HepG2 (cell line): Measurements from ENCODE around the gene STRC. TPM values are rescaled to one million over a fixed set of nuclear protein-coding genes. Genes with fewer than 3 reads are reported as not detected.
"Not testable (repeated sequence)": the region's sequence is repeated elsewhere in the genome, so short reads cannot be mapped to it uniquely, and the experiment has no call there.

ENCODE experiments used
- ATAC-seq: fragments of 200-7000 bp; cut with Tn5 transposase; 3 replicates; pipeline ENCODE4 v1.9.1; 2020; ENCODE audit warnings: mild to moderate bottlenecking, moderate library complexity
- BruUV-seq: library from RNA; stranded (reverse); fragments of 400-500 nt; replicated peaks from 2 replicates; lab custom pipeline; 2021; lab: Mats Ljungman, UMichigan
- CTCF ChIA-PET: fragments of 300-600 bp; formaldehyde crosslinking; extraction: SDS; loops from one replicate; lab custom pipeline; 2021; ENCODE audit warnings: low total read pairs, inconsistent platforms, low intra/inter-chr PET ratio; lab: Yijun Ruan, JAX
- POLR2A ChIA-PET: fragments of 350-600 bp; sonication (Branson Sonifier 250); formaldehyde crosslinking; loops from one replicate; lab custom pipeline; 2020; ENCODE audit warnings: antibody characterized with exemption, inconsistent platforms; lab: Yijun Ruan, JAX
- DNase-seq: peaks from one replicate; pipeline ENCODE4 v3.0.0-alpha.2; 2015; ENCODE audit warnings: low spot score
- FAIRE-seq: peaks from 3 replicates; lab custom pipeline; 2011; peaks lifted over from hg19 to GRCh38; lab: Jason Lieb, UNC
- H2AFZ ChIP-seq: one replicate; pipeline ENCODE4 v1.6.1; 2011; ENCODE audit warnings: low read length, inconsistent platforms
- H3K27ac ChIP-seq: fragments of 300-600 bp; 3 replicates; pipeline ENCODE4 v1.8.0; 2011; ENCODE audit warnings: mixed run types, mild to moderate bottlenecking, mixed read lengths, low read length, inconsistent platforms; ENCODE audit not compliant: insufficient read depth; ENCODE audit errors: extremely low read length
- H3K27me3 ChIP-seq, 2 experiments: fragments of 200-600 bp in 1 of 2; 2 replicates in 1 of 2; 3 replicates in 1 of 2; pipeline versions ENCODE4 v1.6.0 to v1.8.0; 2011; ENCODE audit warnings: low read length in 2 of 2, mild to moderate bottlenecking in 2 of 2, moderate library complexity in 2 of 2, inconsistent platforms in 1 of 2; ENCODE audit not compliant: insufficient read depth in 2 of 2, control insufficient read depth in 1 of 2
- H3K36me3 ChIP-seq, 2 experiments: fragments of 200-600 bp in 1 of 2; replicated peaks in 1 of 2; 2 replicates in 1 of 2; 3 replicates in 1 of 2; pipeline versions ENCODE4 v1.5.1 to v1.8.0; 2011; ENCODE audit warnings: low read length in 2 of 2, inconsistent platforms in 1 of 2; ENCODE audit not compliant: insufficient read depth in 2 of 2, control insufficient read depth in 1 of 2
- H3K4me1 ChIP-seq: 2 replicates; pipeline ENCODE4 v1.5.1; 2012; ENCODE audit warnings: low read length, inconsistent platforms; ENCODE audit not compliant: insufficient read depth
- H3K4me2 ChIP-seq: 2 replicates; pipeline ENCODE4 v1.6.0; 2011; ENCODE audit warnings: low read depth, low read length, inconsistent platforms
- H3K4me3 ChIP-seq, 3 experiments: fragments of 200-600 bp in 1 of 3; sonication (generic), shearing (Covaris generic) in 1 of 3; replicated peaks in 1 of 3; 2 replicates each; pipeline ENCODE4 v1.5.1; 2011 to 2016; ENCODE audit warnings: low read length in 3 of 3, inconsistent platforms in 2 of 3, low read depth in 2 of 3, mild to moderate bottlenecking in 2 of 3, control low read depth in 1 of 3, mixed read lengths in 1 of 3; ENCODE audit not compliant: insufficient read depth in 1 of 3
- H3K79me2 ChIP-seq: one replicate; pipeline ENCODE4 v1.6.1; 2011; ENCODE audit warnings: low read length, inconsistent platforms; ENCODE audit not compliant: insufficient read depth
- H3K9ac ChIP-seq: 2 replicates; pipeline ENCODE4 v1.6.0; 2011; ENCODE audit warnings: mild to moderate bottlenecking, low read depth, low read length, inconsistent platforms; ENCODE audit not compliant: insufficient read depth
- H3K9me3 ChIP-seq: 2 replicates; pipeline ENCODE4 v1.5.1; 2012; ENCODE audit warnings: mild to moderate bottlenecking, low read length
- H4K20me1 ChIP-seq: 2 replicates; pipeline ENCODE4 v1.6.0; 2011; ENCODE audit warnings: inconsistent platforms, mild to moderate bottlenecking, low read length, moderate library complexity; ENCODE audit not compliant: insufficient read depth
- WGBS: methylation state at CpG from one replicate; pipeline ENCODE4 v1.1.6; 2017; ENCODE audit warnings: low lambda C conversion rate; 5-methylcytosine and 5-hydroxymethylcytosine counted together
- in situ Hi-C: cut with HindIII; loops from 2 replicates; pipeline ENCODE4 v1.10.0; 2017; ENCODE audit warnings: low pct_unique_long_range_greater_than_20kb; ENCODE audit not compliant: extremely low pct_ligation_motif_present
- intact Hi-C: fragments of 100-400 bp; cut with micrococcal nuclease; formaldehyde crosslinking; loops from one replicate; pipeline ENCODE4 v1.10.0; 2022; ENCODE audit not compliant: unreplicated experiment
- polyA plus RNA-seq, 8 experiments: library from polyadenylated mRNA; depleted of rRNA in 3 of 8; stranded (reverse) in 7 of 8; unstranded in 1 of 8; fragments of >200 nt; fragmentation: Illumina TruSeq in 4 of 8; extraction: Trizol in 4 of 8; gene quantifications; 2 replicates each; pipeline versions ENCODE4 v1.2.1 to v1.2.3, GENCODE V29; 2011 to 2016; ENCODE audit warnings: low read depth in 4 of 8, missing spikeins in 1 of 8, mixed read lengths in 1 of 8; ENCODE audit not compliant: insufficient read depth in 1 of 8
- total RNA-seq, 5 experiments: library from RNA; depleted of rRNA; stranded (reverse); fragments of >200 nt; fragmentation: Illumina TruSeq; extraction: Trizol; gene quantifications; 2 replicates each; pipeline ENCODE4 v1.2.3, GENCODE V29; 2016; ENCODE audit warnings: low read depth in 1 of 5

Gene STRC
- total and polyA plus RNA-seq, 2 of the 13 experiments (the other 11 are each of a cell fraction or from before 2014, with no cell fraction given) = 0.07 to 0.21 TPM

- H3K4me1 ChIP-seq, H3K4me3 ChIP-seq, intact Hi-C loops, H3K4me2 ChIP-seq, H4K20me1 ChIP-seq, in situ Hi-C loops, BruUV-seq, DNase-seq, H3K27me3 ChIP-seq, H3K9me3 ChIP-seq, H3K36me3 ChIP-seq, H3K27ac ChIP-seq, CTCF ChIA-PET, H3K9ac ChIP-seq, H2AFZ ChIP-seq, POLR2A ChIA-PET, H3K79me2 ChIP-seq: not testable (repeated sequence)
- WGBS = no CpG with 5 or more reads among the region's 43 CpGs
- peak; percentile 69 for ATAC-seq
- FAIRE-seq = peak; percentile 81
Observed at GRCh38 chr15:43593328-43594190, 25.0 kb downstream of the STRC start, which contains the start of gene CKMT1B. TSS of gene CKMT1B (plus strand) at chr15:43594027. CDS start at chr15:43594219, 192 bp downstream.

- H3K4me1 ChIP-seq, CTCF ChIA-PET, H3K4me3 ChIP-seq, H3K79me2 ChIP-seq, FAIRE-seq, H3K27ac ChIP-seq, in situ Hi-C loops, H3K9ac ChIP-seq, POLR2A ChIA-PET, H4K20me1 ChIP-seq, H2AFZ ChIP-seq, ATAC-seq, H3K36me3 ChIP-seq, H3K9me3 ChIP-seq, BruUV-seq, DNase-seq, intact Hi-C loops, H3K27me3 ChIP-seq, H3K4me2 ChIP-seq: not testable (repeated sequence)
- 0% methylated on average over 2 of the region's 8 CpGs for WGBS
Observed at GRCh38 chr15:43592841-43593240, 25.8 kb downstream of the STRC start.

DNA sequence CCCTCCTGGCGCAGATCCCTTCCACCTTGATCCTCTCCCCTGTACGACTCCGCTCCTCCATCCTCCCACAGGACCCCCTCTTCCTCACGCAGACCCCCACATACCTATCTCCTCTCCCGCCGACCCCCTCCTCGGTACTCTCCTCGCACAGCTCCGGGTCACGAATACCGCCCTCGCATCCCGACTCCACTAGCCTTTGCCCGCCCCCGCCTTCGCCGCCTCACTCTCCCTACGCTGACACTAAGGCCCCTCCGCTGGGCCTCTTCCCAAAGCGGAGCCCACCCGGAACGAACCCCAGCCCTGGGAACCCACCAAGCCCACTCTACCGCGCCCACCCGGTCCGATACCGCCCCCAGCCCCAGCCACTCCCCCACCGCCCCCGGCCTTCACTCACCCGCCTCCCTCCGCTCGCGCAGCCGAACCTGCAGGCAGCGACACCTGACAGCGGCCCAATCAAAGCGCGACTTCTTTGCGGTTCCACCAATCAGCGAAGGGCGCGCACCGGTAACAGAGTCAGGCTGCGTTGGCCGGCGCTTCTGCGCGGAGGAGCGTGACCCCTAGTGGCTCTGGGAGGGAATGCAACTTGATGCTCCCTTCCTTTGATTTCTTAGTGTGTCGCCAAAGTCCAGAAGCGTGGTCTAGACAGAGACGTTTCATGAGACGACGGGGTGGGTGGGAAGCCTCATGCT, 28.7 kb downstream of the STRC start, which contains the start of gene PPIP5K1:
Gene PPIP5K1 (minus strand): TSS at position 431 of the 689 bp plus-strand sequence. CDS start 5,704 bp downstream, outside the sequence.
- BruUV-seq, DNase-seq, H3K9ac ChIP-seq, intact Hi-C loops, H3K27me3 ChIP-seq, H3K27ac ChIP-seq, H4K20me1 ChIP-seq, H3K36me3 ChIP-seq, H2AFZ ChIP-seq, H3K4me1 ChIP-seq, H3K9me3 ChIP-seq, H3K4me2 ChIP-seq, H3K79me2 ChIP-seq, H3K4me3 ChIP-seq, in situ Hi-C loops, POLR2A ChIA-PET, CTCF ChIA-PET: not testable (repeated sequence)
- ATAC-seq = peak; percentile 93
- peak; percentile 99 for FAIRE-seq
- no CpG with 5 or more reads among the region's 54 CpGs for WGBS

DNA sequence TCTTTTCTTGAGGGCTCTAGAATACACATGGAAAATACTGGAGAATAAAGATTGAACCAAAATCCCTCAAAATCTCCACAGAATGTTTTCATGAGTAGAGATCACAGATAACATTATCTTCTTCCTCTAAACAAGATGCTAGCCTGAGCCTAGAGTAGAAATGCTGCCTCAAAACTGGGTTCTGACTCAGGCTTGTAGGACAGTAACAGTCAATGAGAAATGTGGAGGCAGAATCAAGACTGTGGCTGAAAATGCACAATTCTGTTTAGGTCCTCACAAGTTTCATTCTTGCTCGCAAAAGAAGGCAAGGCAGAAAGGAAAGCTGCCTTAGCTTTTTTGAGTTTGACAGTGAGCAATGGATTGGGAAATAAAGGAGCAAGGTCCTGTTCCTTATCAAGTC, 44.0 kb downstream of the STRC start:
- in situ Hi-C loops, POLR2A ChIA-PET, DNase-seq, H3K9me3 ChIP-seq, H3K36me3 ChIP-seq, ATAC-seq, intact Hi-C loops, CTCF ChIA-PET, H3K79me2 ChIP-seq, FAIRE-seq, H3K9ac ChIP-seq, H4K20me1 ChIP-seq, H3K4me3 ChIP-seq, H3K27ac ChIP-seq, H3K4me1 ChIP-seq, H3K4me2 ChIP-seq, BruUV-seq, H2AFZ ChIP-seq, H3K27me3 ChIP-seq: not testable (repeated sequence)
- no CpG with 5 or more reads among the region's 1 CpG for WGBS
